Measurements from ENCODE around the gene TBC1D20. TPM values are rescaled to one million over a fixed set of nuclear protein-coding genes. Genes with fewer than 3 reads are reported as not detected.
A peak's percentile ranks its signal among the peaks of the same experiment; 100 is the strongest.

TBC1D20 gene
- total RNA-seq, 1 donor from 2014 or later, result 40.6 TPM

DNA sequence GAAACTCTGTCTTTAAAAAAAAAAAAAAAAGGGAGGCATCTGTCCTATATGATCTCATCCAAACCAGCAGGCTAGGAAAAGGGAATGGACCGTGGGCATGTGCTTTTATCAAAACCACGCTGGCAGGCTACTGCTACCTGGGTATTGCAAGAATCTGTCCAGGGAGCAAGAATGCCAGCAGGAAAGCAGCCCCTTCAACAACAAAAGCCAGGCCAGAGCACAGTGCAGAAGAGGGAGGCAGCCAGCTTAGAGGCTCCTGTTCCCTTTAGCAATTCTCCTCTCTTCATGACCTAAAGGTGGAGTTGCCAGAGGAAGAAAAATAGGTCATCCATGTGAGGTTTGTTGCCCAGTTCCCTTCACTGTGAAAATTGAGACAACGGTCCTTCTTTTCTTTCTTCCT is 18.2 kb downstream of the TBC1D20 start:
- DNase-seq (ENCODE audit: low read depth) (peak; percentile 12), FAIRE-seq (no peak)
- no peak overlapping the region for H2AFZ ChIP-seq (ENCODE audit: low read depth, low read length)
- Mint-ChIP-seq H3K9me3 (ENCODE audit: unreplicated experiment) (no peaks in the 10 kb centered on the region), H3K27ac (ENCODE audit: unreplicated experiment) (peak overlapping the region; percentile 85), H3K4me3 (ENCODE audit: unreplicated experiment) (no peak overlapping the region), H3K4me1 (ENCODE audit: low read depth, unreplicated experiment) (peaks cover 22% of the 10 kb centered on the region), H3K36me3 (ENCODE audit: low read depth, unreplicated experiment) (peaks cover 37% of the 10 kb centered on the region), H3K27me3 (ENCODE audit: low read depth, unreplicated experiment) (no peaks in the 10 kb centered on the region)
- peaks cover 41% of the 10 kb centered on the region for H3K36me3 ChIP-seq (ENCODE audit: insufficient read depth, low read length)
- H3K9ac ChIP-seq (ENCODE audit: low read length), result no peak overlapping the region
- TF ChIP-seq CTCF (IDR thresholded peaks at IDR 0.05; ENCODE audit: insufficient read depth, low read depth, low read length), result no peak
- no peak for TF ChIP-seq EZH2 (IDR thresholded peaks at IDR 0.05; ENCODE audit: insufficient read depth, low read length)
- no peak overlapping the region for H3K4me2 ChIP-seq (ENCODE audit: low read length)
- peaks cover 43% of the 10 kb centered on the region for H3K79me2 ChIP-seq (ENCODE audit: insufficient read depth, low read length)
- no peaks in the 10 kb centered on the region for H3K9me3 ChIP-seq (ENCODE audit: insufficient read depth, low read depth, low read length)
- no peaks in the 10 kb centered on the region for H3K27me3 ChIP-seq (ENCODE audit: insufficient read depth, low read length)
- peak overlapping the region; percentile 49 for H3K27ac ChIP-seq (ENCODE audit: low read depth, low read length)
- H3K4me1 ChIP-seq (ENCODE audit: insufficient read depth, low read length), result peaks cover 12% of the 10 kb centered on the region
- H3K4me3 ChIP-seq (ENCODE audit: insufficient read depth, low read depth, low read length), result no peak overlapping the region
- H4K20me1 ChIP-seq (ENCODE audit: insufficient read depth, low read length), result peaks cover 92% of the 10 kb centered on the region

DNA sequence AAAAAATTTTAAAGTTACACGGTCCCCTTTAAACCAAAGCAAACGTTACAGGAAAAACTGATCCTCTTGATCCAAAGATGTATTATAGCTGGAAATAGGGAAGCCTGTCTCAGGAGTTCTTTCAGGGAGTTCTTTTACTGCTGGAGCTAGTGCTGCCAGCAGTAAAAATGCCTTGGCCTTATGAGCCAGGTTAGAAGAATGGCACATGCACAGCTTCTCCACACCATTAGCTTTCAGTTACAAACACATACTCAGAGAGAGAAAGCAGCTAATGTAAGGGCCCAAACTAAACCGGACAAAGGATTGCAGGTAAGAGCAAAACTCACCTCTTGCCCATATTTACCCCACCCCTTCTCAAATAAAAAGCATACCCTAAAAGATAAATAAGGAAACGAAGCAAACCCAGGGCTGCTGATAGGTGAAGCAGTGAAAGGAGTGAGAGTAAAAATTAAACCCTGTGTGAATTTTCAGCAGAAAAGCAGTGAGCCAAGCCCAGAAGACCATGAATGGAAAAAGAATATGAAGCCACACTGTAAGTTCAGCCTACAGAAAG is 19.0 kb downstream of the TBC1D20 start:
- Histone ChIP-seq H4K20me1 (ENCODE audit: insufficient read depth, low read length) (peaks cover 91% of the 10 kb centered on the region), H3K4me1 (ENCODE audit: insufficient read depth, low read length) (peaks cover 12% of the 10 kb centered on the region), H3K36me3 (ENCODE audit: insufficient read depth, low read length) (peaks cover 46% of the 10 kb centered on the region), H3K27me3 (ENCODE audit: insufficient read depth, low read length) (no peaks in the 10 kb centered on the region), H3K27ac (ENCODE audit: low read depth, low read length) (no peak overlapping the region), H3K79me2 (ENCODE audit: insufficient read depth, low read length) (peaks cover 37% of the 10 kb centered on the region), H2AFZ (ENCODE audit: low read depth, low read length) (no peak overlapping the region), H3K4me3 (ENCODE audit: insufficient read depth, low read depth, low read length) (no peak overlapping the region), H3K4me2 (ENCODE audit: low read length) (no peak overlapping the region), H3K9ac (ENCODE audit: low read length) (no peak overlapping the region), H3K9me3 (ENCODE audit: insufficient read depth, low read depth, low read length) (no peaks in the 10 kb centered on the region)
- peaks cover 44% of the 10 kb centered on the region for H3K36me3 Mint-ChIP-seq (ENCODE audit: low read depth, unreplicated experiment)
- TF ChIP-seq CTCF (IDR thresholded peaks at IDR 0.05; ENCODE audit: insufficient read depth, low read depth, low read length) (no peak), EZH2 (IDR thresholded peaks at IDR 0.05; ENCODE audit: insufficient read depth, low read length) (no peak)
- H3K4me3 Mint-ChIP-seq (ENCODE audit: unreplicated experiment), result no peak overlapping the region
- H3K27ac Mint-ChIP-seq (ENCODE audit: unreplicated experiment), result peak overlapping the region; percentile 85
- no peaks in the 10 kb centered on the region for H3K9me3 Mint-ChIP-seq (ENCODE audit: unreplicated experiment)
- H3K27me3 Mint-ChIP-seq (ENCODE audit: low read depth, unreplicated experiment), result no peaks in the 10 kb centered on the region
- FAIRE-seq (no peak), DNase-seq (ENCODE audit: low read depth) (no peak)
- H3K4me1 Mint-ChIP-seq (ENCODE audit: low read depth, unreplicated experiment), result peaks cover 22% of the 10 kb centered on the region

- peaks cover 55% of the 10 kb centered on the region for H3K36me3 ChIP-seq (ENCODE audit: insufficient read depth, low read length)
- peaks cover 46% of the 10 kb centered on the region for H3K36me3 Mint-ChIP-seq (ENCODE audit: low read depth, unreplicated experiment)
Measured at GRCh38 chr20:440636-441035, 21.7 kb downstream of the TBC1D20 start.

More at GRCh38 chr20:440636-441035, 21.7 kb downstream of the TBC1D20 start:
- Mint-ChIP-seq H3K27ac (ENCODE audit: unreplicated experiment) (no peak overlapping the region), H3K9me3 (ENCODE audit: unreplicated experiment) (no peaks in the 10 kb centered on the region), H3K4me3 (ENCODE audit: unreplicated experiment) (no peak overlapping the region), H3K27me3 (ENCODE audit: low read depth, unreplicated experiment) (no peaks in the 10 kb centered on the region), H3K4me1 (ENCODE audit: low read depth, unreplicated experiment) (peaks cover 22% of the 10 kb centered on the region)
- TF ChIP-seq CTCF (IDR thresholded peaks at IDR 0.05; ENCODE audit: insufficient read depth, low read depth, low read length) (no peak), EZH2 (IDR thresholded peaks at IDR 0.05; ENCODE audit: insufficient read depth, low read length) (no peak)
- H3K9me3 ChIP-seq (ENCODE audit: insufficient read depth, low read depth, low read length), result no peaks in the 10 kb centered on the region
- H3K79me2 ChIP-seq (ENCODE audit: insufficient read depth, low read length), result peaks cover 21% of the 10 kb centered on the region
- no peak overlapping the region for H3K27ac ChIP-seq (ENCODE audit: low read depth, low read length)
- H3K4me2 ChIP-seq (ENCODE audit: low read length), result no peak overlapping the region
- H3K4me1 ChIP-seq (ENCODE audit: insufficient read depth, low read length), result peaks cover 12% of the 10 kb centered on the region
- H4K20me1 ChIP-seq (ENCODE audit: insufficient read depth, low read length), result peaks cover 73% of the 10 kb centered on the region
- no peak overlapping the region for H2AFZ ChIP-seq (ENCODE audit: low read depth, low read length)
- H3K27me3 ChIP-seq (ENCODE audit: insufficient read depth, low read length), result no peaks in the 10 kb centered on the region
- FAIRE-seq (no peak), DNase-seq (ENCODE audit: low read depth) (peak; percentile 27)
- H3K4me3 ChIP-seq (ENCODE audit: insufficient read depth, low read depth, low read length), result no peak overlapping the region
- no peak overlapping the region for H3K9ac ChIP-seq (ENCODE audit: low read length)

Data from astrocyte (in vitro differentiated cells and primary cell).